ENCODE measurements around the gene NFYB.

The NFYB gene

GRCh38 chr12:104109446-104110271, 28.4 kb downstream of the NFYB start:
- DNase-seq, result no peak

GRCh38 chr12:104108755-104109445, 29.1 kb downstream of the NFYB start:
- peak; percentile 83 for DNase-seq

GRCh38 chr12:104106965-104107364, 31.0 kb downstream of the NFYB start:
- DNase-seq, result no peak

- no peak for DNase-seq
Observed at GRCh38 chr12:104105461-104105860, 32.5 kb downstream of the NFYB start.

- no peak for DNase-seq
Observed at GRCh38 chr12:104097954-104098353, 40.1 kb downstream of the NFYB start.

- no peak for DNase-seq
Observed at GRCh38 chr12:104095289-104095688, 42.7 kb downstream of the NFYB start.

GRCh38 chr12:104094284-104094683, 43.7 kb downstream of the NFYB start:
- DNase-seq, result no peak

GRCh38 chr12:104091136-104091535, 46.9 kb downstream of the NFYB start:
- no peak for DNase-seq

GRCh38 chr12:104090685-104091084, 47.3 kb downstream of the NFYB start:
- no peak for DNase-seq

GRCh38 chr12:104083769-104084475, 54.1 kb downstream of the NFYB start:
- peak; percentile 39 for DNase-seq

GRCh38 chr12:104080764-104081163, 57.2 kb downstream of the NFYB start:
- DNase-seq, result no peak

GRCh38 chr12:104079024-104079423, 59.0 kb downstream of the NFYB start:
- no peak for DNase-seq

GRCh38 chr12:104073699-104074098, 64.3 kb downstream of the NFYB start:
- no peak for DNase-seq

- no peak for DNase-seq
Observed at GRCh38 chr12:104072099-104072498, 65.9 kb downstream of the NFYB start.

Data from stimulated activated naive CD4-positive, alpha-beta T cell treated with Interleukin-2 at 50 U/mL for 16 hours (primary cell).